DOHH2 (cell line): ENCODE measurements around the gene FAM240B.

Experiments used
- H3F3A ChIP-seq: fragments of 200-600 bp; sonication (generic), shearing (Covaris generic); 2 replicates; pipeline ENCODE4 v1.6.0; 2016; ENCODE audit warnings: antibody characterized with exemption, mild to moderate bottlenecking; ENCODE audit not compliant: control insufficient read depth, insufficient read depth
- H3K27ac ChIP-seq: fragments of 200-600 bp; sonication (generic); 2 replicates; pipeline ENCODE4 v1.5.1; 2014; ENCODE audit warnings: low read depth, mild to moderate bottlenecking, low read length, moderate library complexity
- H3K27me3 ChIP-seq: fragments of 200-600 bp; sonication (generic); 2 replicates; pipeline ENCODE4 v1.6.1; 2014; ENCODE audit warnings: mild to moderate bottlenecking, low read length, mixed read lengths; ENCODE audit not compliant: control insufficient read depth
- H3K36me3 ChIP-seq: fragments of 200-600 bp; sonication (generic); 2 replicates; pipeline ENCODE4 v1.6.1; 2014; ENCODE audit warnings: mild to moderate bottlenecking, low read length, moderate library complexity, mixed read lengths; ENCODE audit not compliant: control insufficient read depth
- H3K4me1 ChIP-seq: fragments of 200-600 bp; sonication (generic); 2 replicates; pipeline ENCODE4 v1.6.1; 2014; ENCODE audit warnings: mild to moderate bottlenecking, low read length, mixed read lengths; ENCODE audit not compliant: control insufficient read depth
- H3K4me2 ChIP-seq: fragments of 200-600 bp; sonication (generic); 2 replicates; pipeline ENCODE4 v1.6.0; 2014; ENCODE audit warnings: mild to moderate bottlenecking, low read length, moderate library complexity
- H3K4me3 ChIP-seq: fragments of 200-600 bp; sonication (generic); 2 replicates; pipeline ENCODE4 v1.5.1; 2014; ENCODE audit warnings: mild to moderate bottlenecking, low read length, mixed read lengths
- H3K79me2 ChIP-seq: fragments of 200-600 bp; sonication (generic); 2 replicates; pipeline ENCODE4 v1.6.1; 2014; ENCODE audit warnings: mild to moderate bottlenecking, low read length, mixed read lengths; ENCODE audit not compliant: control insufficient read depth
- H3K9me2 ChIP-seq: fragments of 200-600 bp; sonication (generic); replicated peaks from 2 replicates; pipeline ENCODE4 v1.6.1; 2014; ENCODE audit warnings: mild to moderate bottlenecking, low read length, mixed read lengths; ENCODE audit not compliant: control insufficient read depth
- H3K9me3 ChIP-seq: fragments of 200-600 bp; sonication (generic); 2 replicates; pipeline ENCODE4 v1.6.1; 2014; ENCODE audit warnings: antibody characterized with exemption, low read length, mixed read lengths; ENCODE audit not compliant: control insufficient read depth, insufficient read depth
- H4K20me1 ChIP-seq: fragments of 200-600 bp; sonication (generic); 2 replicates; pipeline ENCODE4 v1.6.0; 2014; ENCODE audit warnings: low read depth, mild to moderate bottlenecking, antibody characterized with exemption, low read length, moderate library complexity; ENCODE audit not compliant: control insufficient read depth, insufficient read depth
- EZH2phosphoT487 ChIP-seq: fragments of 200-600 bp; sonication (generic); IDR thresholded peaks from 2 replicates; pipeline ENCODE4 v1.6.1; 2017; ENCODE audit warnings: borderline replicate concordance, mild to moderate bottlenecking, antibody characterized with exemption, low read length, moderate library complexity, mixed read lengths
- TF ChIP-seq, protein P1 (sequence below): fragments of 200-600 bp; sonication (generic); IDR thresholded peaks from one replicate; pipeline ENCODE4 v1.5.1; 2014; ENCODE audit warnings: antibody characterized with exemption, mild to moderate bottlenecking, low read depth, low read length; ENCODE audit not compliant: poor library complexity, severe bottlenecking

The FAM240B gene

GRCh38 chr9:38690574-38690973 lies 29.4 kb downstream of the FAM240B start:
- Histone ChIP-seq H3K9me2 (no peaks in the 10 kb centered on the region), H3K4me3 (no peak overlapping the region), H3F3A (no peaks in the 10 kb centered on the region), H3K4me1 (no peaks in the 10 kb centered on the region), H3K27me3 (no peaks in the 10 kb centered on the region), H3K9me3 (no peaks in the 10 kb centered on the region), H3K27ac (no peak overlapping the region), H3K4me2 (no peak overlapping the region), H4K20me1 (no peaks in the 10 kb centered on the region), H3K79me2 (no peaks in the 10 kb centered on the region), H3K36me3 (no peaks in the 10 kb centered on the region)
- TF ChIP-seq EZH2phosphoT487, result no peak
- TF ChIP-seq, protein P1, sequence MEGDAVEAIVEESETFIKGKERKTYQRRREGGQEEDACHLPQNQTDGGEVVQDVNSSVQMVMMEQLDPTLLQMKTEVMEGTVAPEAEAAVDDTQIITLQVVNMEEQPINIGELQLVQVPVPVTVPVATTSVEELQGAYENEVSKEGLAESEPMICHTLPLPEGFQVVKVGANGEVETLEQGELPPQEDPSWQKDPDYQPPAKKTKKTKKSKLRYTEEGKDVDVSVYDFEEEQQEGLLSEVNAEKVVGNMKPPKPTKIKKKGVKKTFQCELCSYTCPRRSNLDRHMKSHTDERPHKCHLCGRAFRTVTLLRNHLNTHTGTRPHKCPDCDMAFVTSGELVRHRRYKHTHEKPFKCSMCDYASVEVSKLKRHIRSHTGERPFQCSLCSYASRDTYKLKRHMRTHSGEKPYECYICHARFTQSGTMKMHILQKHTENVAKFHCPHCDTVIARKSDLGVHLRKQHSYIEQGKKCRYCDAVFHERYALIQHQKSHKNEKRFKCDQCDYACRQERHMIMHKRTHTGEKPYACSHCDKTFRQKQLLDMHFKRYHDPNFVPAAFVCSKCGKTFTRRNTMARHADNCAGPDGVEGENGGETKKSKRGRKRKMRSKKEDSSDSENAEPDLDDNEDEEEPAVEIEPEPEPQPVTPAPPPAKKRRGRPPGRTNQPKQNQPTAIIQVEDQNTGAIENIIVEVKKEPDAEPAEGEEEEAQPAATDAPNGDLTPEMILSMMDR, result no peak

GRCh38 chr9:38689678-38690077 lies 30.3 kb downstream of the FAM240B start:
- H3K36me3 ChIP-seq, result no peaks in the 10 kb centered on the region

GRCh38 chr9:38687992-38688391 lies 31.9 kb downstream of the FAM240B start:
- Histone ChIP-seq H3K4me3 (no peak overlapping the region), H3K36me3 (no peaks in the 10 kb centered on the region), H3K9me2 (no peaks in the 10 kb centered on the region), H3F3A (no peaks in the 10 kb centered on the region), H3K4me1 (no peaks in the 10 kb centered on the region), H3K4me2 (no peak overlapping the region), H3K27ac (no peak overlapping the region), H3K9me3 (no peaks in the 10 kb centered on the region), H3K79me2 (no peaks in the 10 kb centered on the region), H3K27me3 (no peaks in the 10 kb centered on the region), H4K20me1 (no peaks in the 10 kb centered on the region)
- TF ChIP-seq EZH2phosphoT487, result no peak
- TF ChIP-seq, protein P1, result no peak

More at GRCh38 chr9:38689678-38690077, 30.3 kb downstream of the FAM240B start:
- Histone ChIP-seq H3K9me2 (no peaks in the 10 kb centered on the region), H3K27me3 (no peaks in the 10 kb centered on the region), H3F3A (no peaks in the 10 kb centered on the region), H3K4me2 (no peak overlapping the region), H3K4me1 (no peaks in the 10 kb centered on the region), H3K79me2 (no peaks in the 10 kb centered on the region), H3K4me3 (no peak overlapping the region), H3K27ac (no peak overlapping the region), H3K9me3 (no peaks in the 10 kb centered on the region), H4K20me1 (no peaks in the 10 kb centered on the region)
- TF ChIP-seq EZH2phosphoT487, result no peak
- TF ChIP-seq, protein P1, result no peak
